Measurements from ENCODE around the gene NEDD4L.

Gene NEDD4L

GRCh38 chr18:58313491-58314032 lies 269.5 kb downstream of the NEDD4L start:
- TF ChIP-seq CTCF (IDR thresholded peaks at IDR 0.05; ENCODE audit: low read depth, low read length, missing control alignments) = no peak
- in situ Hi-C loops (cut with HindIII; ENCODE audit: low sequenced_read_pairs) = no loop called here
- DNase-seq (ENCODE audit: low read depth) = no peak
- no peak overlapping the region for H3K4me3 ChIP-seq (ENCODE audit: low read depth, low read length)

GRCh38 chr18:58314284-58314683 lies 270.3 kb downstream of the NEDD4L start:
- no peak for TF ChIP-seq CTCF (IDR thresholded peaks at IDR 0.05; ENCODE audit: low read depth, low read length, missing control alignments)
- no peak overlapping the region for H3K4me3 ChIP-seq (ENCODE audit: low read depth, low read length)
- in situ Hi-C loops (cut with HindIII; ENCODE audit: low sequenced_read_pairs) = no loop called here
- DNase-seq (ENCODE audit: low read depth) = peak; percentile 64

GRCh38 chr18:58315041-58315440 lies 271.0 kb downstream of the NEDD4L start:
- H3K4me3 ChIP-seq (ENCODE audit: low read depth, low read length) = no peak overlapping the region
- DNase-seq (ENCODE audit: low read depth) = no peak
- no peak for TF ChIP-seq CTCF (IDR thresholded peaks at IDR 0.05; ENCODE audit: low read depth, low read length, missing control alignments)
- in situ Hi-C loops (cut with HindIII; ENCODE audit: low sequenced_read_pairs) = no loop called here

- no peak for DNase-seq (ENCODE audit: low read depth)
- H3K4me3 ChIP-seq (ENCODE audit: low read depth, low read length) = no peak overlapping the region
- in situ Hi-C loops (cut with HindIII; ENCODE audit: low sequenced_read_pairs) = no loop called here
- no peak for TF ChIP-seq CTCF (IDR thresholded peaks at IDR 0.05; ENCODE audit: low read depth, low read length, missing control alignments)
Measured at GRCh38 chr18:58315739-58316215, 271.8 kb downstream of the NEDD4L start.

- no peak for TF ChIP-seq CTCF (IDR thresholded peaks at IDR 0.05; ENCODE audit: low read depth, low read length, missing control alignments)
- DNase-seq (ENCODE audit: low read depth) = no peak
- in situ Hi-C loops (cut with HindIII; ENCODE audit: low sequenced_read_pairs) = no loop called here
- H3K4me3 ChIP-seq (ENCODE audit: low read depth, low read length) = no peak overlapping the region
Measured at GRCh38 chr18:58316396-58317342, 272.6 kb downstream of the NEDD4L start.

- in situ Hi-C loops (cut with HindIII; ENCODE audit: low sequenced_read_pairs) = no loop called here
- TF ChIP-seq CTCF (IDR thresholded peaks at IDR 0.05; ENCODE audit: low read depth, low read length, missing control alignments) = no peak
- H3K4me3 ChIP-seq (ENCODE audit: low read depth, low read length) = no peak overlapping the region
- no peak for DNase-seq (ENCODE audit: low read depth)
Measured at GRCh38 chr18:58319719-58320118, 275.7 kb downstream of the NEDD4L start.

All from astrocyte of the cerebellum (primary cell).